ENCODE measurements around the gene APOL4.
"Not testable (repeated sequence)": the region's sequence is repeated elsewhere in the genome, so short reads cannot be mapped to it uniquely, and the experiment has no call there.

The APOL4 gene

GRCh38 chr22:36166518-36167220 lies 34.9 kb downstream of the APOL4 start:
- WGBS, 2 experiments: 87 to 92% methylated on average over 10 of the region's 10 CpGs
- Histone ChIP-seq H3K9me3 (ENCODE audit: control insufficient read depth, low read length) (no peaks in the 10 kb centered on the region), H3K4me3 (ENCODE audit: insufficient read depth, low read depth, low read length) (no peak overlapping the region), H3K4me1 (ENCODE audit: control insufficient read depth, insufficient read depth, low read length) (no peaks in the 10 kb centered on the region), H3K36me3 (ENCODE audit: control insufficient read depth, insufficient read depth, low read length) (no peaks in the 10 kb centered on the region), H3K27me3 (ENCODE audit: control insufficient read depth, insufficient read depth, low read length, poor library complexity, severe bottlenecking) (no peaks in the 10 kb centered on the region), H3K27ac (ENCODE audit: insufficient read depth, low read depth, low read length, poor library complexity, severe bottlenecking) (no peak overlapping the region)

- no peak overlapping the region for H3K4me3 ChIP-seq (ENCODE audit: insufficient read depth, low read depth, low read length)
- 92 to 96% methylated on average over 3 of the region's 3 CpGs for WGBS, 2 experiments
- H3K27me3 ChIP-seq (ENCODE audit: control insufficient read depth, insufficient read depth, low read length, poor library complexity, severe bottlenecking): no peaks in the 10 kb centered on the region
- no peak overlapping the region for H3K27ac ChIP-seq (ENCODE audit: insufficient read depth, low read depth, low read length, poor library complexity, severe bottlenecking)
- no peaks in the 10 kb centered on the region for H3K36me3 ChIP-seq (ENCODE audit: control insufficient read depth, insufficient read depth, low read length)
- no peaks in the 10 kb centered on the region for H3K9me3 ChIP-seq (ENCODE audit: control insufficient read depth, low read length)
- H3K4me1 ChIP-seq (ENCODE audit: control insufficient read depth, insufficient read depth, low read length): no peaks in the 10 kb centered on the region
These were observed 35.5 kb downstream of the APOL4 start for GRCh38 chr22:36166086-36166485.

GRCh38 chr22:36165141-36165540 lies 36.5 kb downstream of the APOL4 start:
- Histone ChIP-seq H3K27me3 (ENCODE audit: control insufficient read depth, insufficient read depth, low read length, poor library complexity, severe bottlenecking) (no peaks in the 10 kb centered on the region), H3K27ac (ENCODE audit: insufficient read depth, low read depth, low read length, poor library complexity, severe bottlenecking) (no peak overlapping the region), H3K9me3 (ENCODE audit: control insufficient read depth, low read length) (no peaks in the 10 kb centered on the region), H3K36me3 (ENCODE audit: control insufficient read depth, insufficient read depth, low read length) (no peaks in the 10 kb centered on the region), H3K4me1 (ENCODE audit: control insufficient read depth, insufficient read depth, low read length) (no peaks in the 10 kb centered on the region), H3K4me3 (ENCODE audit: insufficient read depth, low read depth, low read length) (no peak overlapping the region)
- 96% methylated on average over 2 of the region's 2 CpGs for WGBS, 2 experiments

GRCh38 chr22:36164621-36165020 lies 37.0 kb downstream of the APOL4 start:
- WGBS, 2 experiments: 93 to 94% methylated on average over 1 of the region's 1 CpG
- Histone ChIP-seq H3K36me3 (ENCODE audit: control insufficient read depth, insufficient read depth, low read length) (no peaks in the 10 kb centered on the region), H3K27ac (ENCODE audit: insufficient read depth, low read depth, low read length, poor library complexity, severe bottlenecking) (no peak overlapping the region), H3K4me1 (ENCODE audit: control insufficient read depth, insufficient read depth, low read length) (no peaks in the 10 kb centered on the region), H3K9me3 (ENCODE audit: control insufficient read depth, low read length) (no peaks in the 10 kb centered on the region), H3K27me3 (ENCODE audit: control insufficient read depth, insufficient read depth, low read length, poor library complexity, severe bottlenecking) (no peaks in the 10 kb centered on the region), H3K4me3 (ENCODE audit: insufficient read depth, low read depth, low read length) (no peak overlapping the region)

GRCh38 chr22:36163497-36163896 lies 38.1 kb downstream of the APOL4 start:
- Histone ChIP-seq H3K4me1 (ENCODE audit: control insufficient read depth, insufficient read depth, low read length) (no peaks in the 10 kb centered on the region), H3K27ac (ENCODE audit: insufficient read depth, low read depth, low read length, poor library complexity, severe bottlenecking) (no peak overlapping the region), H3K4me3 (ENCODE audit: insufficient read depth, low read depth, low read length) (no peak overlapping the region), H3K36me3 (ENCODE audit: control insufficient read depth, insufficient read depth, low read length) (no peaks in the 10 kb centered on the region), H3K27me3 (ENCODE audit: control insufficient read depth, insufficient read depth, low read length, poor library complexity, severe bottlenecking) (no peaks in the 10 kb centered on the region), H3K9me3 (ENCODE audit: control insufficient read depth, low read length) (no peaks in the 10 kb centered on the region)
- WGBS, 2 experiments: 92 to 93% methylated on average over 2 of the region's 2 CpGs

GRCh38 chr22:36162127-36163034 lies 39.2 kb downstream of the APOL4 start:
- Histone ChIP-seq H3K36me3 (ENCODE audit: control insufficient read depth, insufficient read depth, low read length) (no peaks in the 10 kb centered on the region), H3K4me3 (ENCODE audit: insufficient read depth, low read depth, low read length) (no peak overlapping the region), H3K27ac (ENCODE audit: insufficient read depth, low read depth, low read length, poor library complexity, severe bottlenecking) (no peak overlapping the region), H3K9me3 (ENCODE audit: control insufficient read depth, low read length) (no peaks in the 10 kb centered on the region), H3K4me1 (ENCODE audit: control insufficient read depth, insufficient read depth, low read length) (no peaks in the 10 kb centered on the region), H3K27me3 (ENCODE audit: control insufficient read depth, insufficient read depth, low read length, poor library complexity, severe bottlenecking) (no peaks in the 10 kb centered on the region)
- 93 to 96% methylated on average over 6 of the region's 6 CpGs for WGBS, 2 experiments

- 70% methylated on average over 5 of the region's 5 CpGs for WGBS, 2 experiments
- H3K4me1 ChIP-seq (ENCODE audit: control insufficient read depth, insufficient read depth, low read length); H3K27me3 ChIP-seq (ENCODE audit: control insufficient read depth, insufficient read depth, low read length, poor library complexity, severe bottlenecking); H3K36me3 ChIP-seq (ENCODE audit: control insufficient read depth, insufficient read depth, low read length); H3K4me3 ChIP-seq (ENCODE audit: insufficient read depth, low read depth, low read length); H3K27ac ChIP-seq (ENCODE audit: insufficient read depth, low read depth, low read length, poor library complexity, severe bottlenecking); H3K9me3 ChIP-seq (ENCODE audit: control insufficient read depth, low read length): not testable (repeated sequence)
These were observed 39.8 kb downstream of the APOL4 start for GRCh38 chr22:36161793-36162126.

- 97 to 98% methylated on average over 3 of the region's 3 CpGs for WGBS, 2 experiments
- peaks cover 6% of the 10 kb centered on the region for H3K4me1 ChIP-seq (ENCODE audit: control insufficient read depth, insufficient read depth, low read length)
- no peak within 1 kb of the TSS for H3K4me3 ChIP-seq (ENCODE audit: insufficient read depth, low read depth, low read length)
- no peak within 1 kb of the TSS for H3K27ac ChIP-seq (ENCODE audit: insufficient read depth, low read depth, low read length, poor library complexity, severe bottlenecking)
- H3K9me3 ChIP-seq (ENCODE audit: control insufficient read depth, low read length): no peaks in the 10 kb centered on the region
- H3K36me3 ChIP-seq (ENCODE audit: control insufficient read depth, insufficient read depth, low read length): no peaks in the 10 kb centered on the region
- H3K27me3 ChIP-seq (ENCODE audit: control insufficient read depth, insufficient read depth, low read length, poor library complexity, severe bottlenecking): no peaks in the 10 kb centered on the region
These were observed 41.1 kb downstream of the APOL4 start, which contains the start of gene APOL3 for GRCh38 chr22:36160499-36160942. APOL3 (minus strand) TSS chr22:36160755; CDS start chr22:36149055, 11,700 bp downstream.

- no peaks in the 10 kb centered on the region for H3K9me3 ChIP-seq (ENCODE audit: control insufficient read depth, low read length)
- WGBS, 2 experiments: 55% methylated on average over 15 of the region's 15 CpGs
- H3K4me3 ChIP-seq (ENCODE audit: insufficient read depth, low read depth, low read length): no peak overlapping the region
- no peaks in the 10 kb centered on the region for H3K36me3 ChIP-seq (ENCODE audit: control insufficient read depth, insufficient read depth, low read length)
- no peak overlapping the region for H3K27ac ChIP-seq (ENCODE audit: insufficient read depth, low read depth, low read length, poor library complexity, severe bottlenecking)
- H3K27me3 ChIP-seq (ENCODE audit: control insufficient read depth, insufficient read depth, low read length, poor library complexity, severe bottlenecking): no peaks in the 10 kb centered on the region
- H3K4me1 ChIP-seq (ENCODE audit: control insufficient read depth, insufficient read depth, low read length): peaks cover 6% of the 10 kb centered on the region
These were observed 44.8 kb downstream of the APOL4 start for GRCh38 chr22:36156515-36157419.

Data from ectodermal cell (in vitro differentiated cells).